NCI-H69 (cell line): ENCODE measurements around the gene KIR2DL1.
"Not testable (repeated sequence)": the region's sequence is repeated elsewhere in the genome, so short reads cannot be mapped to it uniquely, and the experiment has no call there.

Experiments
- DNase-seq: peaks from one replicate; lab custom pipeline; 2025; lab: John Stamatoyannopoulos, UW

Gene KIR2DL1

GRCh38 chr19:54771018-54771960 lies 1.7 kb downstream of the KIR2DL1 start:
- DNase-seq, result not testable (repeated sequence)

- DNase-seq, result not testable (repeated sequence)
These were observed 3.1 kb downstream of the KIR2DL1 start for GRCh38 chr19:54772666-54773065.

- DNase-seq, result not testable (repeated sequence)
These were observed 5.7 kb downstream of the KIR2DL1 start for GRCh38 chr19:54775095-54775815.

- DNase-seq, result not testable (repeated sequence)
These were observed 6.2 kb downstream of the KIR2DL1 start for GRCh38 chr19:54775830-54776229.

GRCh38 chr19:54777851-54778250 lies 8.3 kb downstream of the KIR2DL1 start:
- DNase-seq, result not testable (repeated sequence)

GRCh38 chr19:54778896-54779295 lies 9.3 kb downstream of the KIR2DL1 start:
- DNase-seq, result not testable (repeated sequence)

- not testable (repeated sequence) for DNase-seq
These were observed 13.3 kb downstream of the KIR2DL1 start for GRCh38 chr19:54782916-54783315.

- DNase-seq, result peak; percentile 32
These were observed 16.6 kb downstream of the KIR2DL1 start for GRCh38 chr19:54786091-54786723.

GRCh38 chr19:54788154-54788553 lies 18.6 kb downstream of the KIR2DL1 start:
- not testable (repeated sequence) for DNase-seq

- no peak for DNase-seq
These were observed 21.1 kb downstream of the KIR2DL1 start for GRCh38 chr19:54790711-54791110.

GRCh38 chr19:54791476-54791875 lies 21.9 kb downstream of the KIR2DL1 start:
- DNase-seq, result no peak

- DNase-seq, result no peak
These were observed 23.2 kb downstream of the KIR2DL1 start for GRCh38 chr19:54792814-54793213.

GRCh38 chr19:54795758-54796157 lies 26.2 kb downstream of the KIR2DL1 start:
- no peak for DNase-seq

GRCh38 chr19:54803410-54803809 lies 33.8 kb downstream of the KIR2DL1 start, which contains the start of gene KIR2DL4:
Gene KIR2DL4 (plus strand): TSS chr19:54803610. CDS start chr19:54803652, 42 bp downstream.
- no peak for DNase-seq

GRCh38 chr19:54804101-54804500 lies 34.5 kb downstream of the KIR2DL1 start:
- no peak for DNase-seq

GRCh38 chr19:54804571-54804970 lies 35.0 kb downstream of the KIR2DL1 start:
- no peak for DNase-seq

GRCh38 chr19:54805665-54806515 lies 36.3 kb downstream of the KIR2DL1 start:
- no peak for DNase-seq

- DNase-seq, result no peak
These were observed 36.9 kb downstream of the KIR2DL1 start for GRCh38 chr19:54806516-54806838.

- DNase-seq, result not testable (repeated sequence)
These were observed 45.0 kb downstream of the KIR2DL1 start for GRCh38 chr19:54814571-54814970.

GRCh38 chr19:54816251-54816650 lies 46.7 kb downstream of the KIR2DL1 start, which contains the start of gene KIR3DL1:
Gene KIR3DL1 (plus strand): TSS chr19:54816468.
- not testable (repeated sequence) for DNase-seq
